ENCODE results near the gene ZCCHC24. TPM values are rescaled to one million over a fixed set of nuclear protein-coding genes. Genes with fewer than 3 reads are reported as not detected.
"Not testable (repeated sequence)": the region's sequence is repeated elsewhere in the genome, so short reads cannot be mapped to it uniquely, and the experiment has no call there.

The ZCCHC24 gene
- total RNA-seq, 3 donors from 2014 or later (not counting 1 experiment from before 2014, with no cell fraction given), result 2.8 to 4.0 (median 3.6) TPM

GRCh38 chr10:79448732-79449049 is 3.3 kb upstream of the ZCCHC24 start:
- Mint-ChIP-seq H3K4me3 (no peak overlapping the region), H3K27me3 (ENCODE audit: low read depth in 2 of 2) (no peaks in the 10 kb centered on the region), H3K4me1 (peaks cover 21 to 24% of the 10 kb centered on the region in 2 donors), H3K27ac (no peak overlapping the region), H3K36me3 (no peaks in the 10 kb centered on the region), H3K9me3 (no peaks in the 10 kb centered on the region)
- H3K9me3 ChIP-seq (ENCODE audit: control insufficient read depth, insufficient read depth, low read length), result no peaks in the 10 kb centered on the region
- 96% methylated on average over 2 of the region's 2 CpGs for WGBS (ENCODE audit: insufficient coverage)
- no peak for TF ChIP-seq CTCF (IDR thresholded peaks at IDR 0.05)
- H3K4me3 ChIP-seq (ENCODE audit: low read length), result no peak overlapping the region
- peaks cover 21% of the 10 kb centered on the region for H3K4me1 ChIP-seq (ENCODE audit: control insufficient read depth, insufficient read depth, low read length)
- no peaks in the 10 kb centered on the region for H3K27me3 ChIP-seq (ENCODE audit: control insufficient read depth, insufficient read depth, low read length)
- DNase-seq (no peak), ATAC-seq (no peak)
- intact Hi-C loops (cut with micrococcal nuclease), result loop anchor here (5.0 kb wide), 1 partner anchor 1146 kb away; no protein-coding TSS in a partner anchor
- H3K36me3 ChIP-seq (ENCODE audit: control insufficient read depth, insufficient read depth, low read length), result no peaks in the 10 kb centered on the region
- no peak overlapping the region for H3K27ac ChIP-seq (ENCODE audit: low read length)

GRCh38 chr10:79447911-79448731 is 2.7 kb upstream of the ZCCHC24 start:
- 96% methylated on average over 5 of the region's 5 CpGs for WGBS (ENCODE audit: insufficient coverage)
- Histone ChIP-seq H3K36me3 (ENCODE audit: control insufficient read depth, insufficient read depth, low read length) (no peaks in the 10 kb centered on the region), H3K9me3 (ENCODE audit: control insufficient read depth, insufficient read depth, low read length) (no peaks in the 10 kb centered on the region), H3K27me3 (ENCODE audit: control insufficient read depth, insufficient read depth, low read length) (no peaks in the 10 kb centered on the region), H3K4me1 (ENCODE audit: control insufficient read depth, insufficient read depth, low read length) (peaks cover 27% of the 10 kb centered on the region), H3K27ac (ENCODE audit: low read length) (no peak overlapping the region), H3K4me3 (ENCODE audit: low read length) (no peak overlapping the region)
- Mint-ChIP-seq H3K27ac (peak overlapping the region in 1 of 2 donors; percentile 25), H3K4me3 (peak overlapping the region; percentile 35), H3K9me3 (no peaks in the 10 kb centered on the region), H3K4me1 (peaks cover 27 to 30% of the 10 kb centered on the region in 2 donors), H3K36me3 (no peaks in the 10 kb centered on the region), H3K27me3 (ENCODE audit: low read depth in 2 of 2) (no peaks in the 10 kb centered on the region)
- no peak for TF ChIP-seq CTCF (IDR thresholded peaks at IDR 0.05)
- no peak for ATAC-seq
- no peak for DNase-seq
- intact Hi-C loops (cut with micrococcal nuclease), result loop anchor here (5.0 kb wide), 1 partner anchor 1146 kb away; no protein-coding TSS in a partner anchor

GRCh38 chr10:79447249-79447648 is 1.8 kb upstream of the ZCCHC24 start:
- H3K27ac Mint-ChIP-seq, result peak overlapping the region; percentile 36 to 47
- H3K4me1 Mint-ChIP-seq, result peaks cover 28 to 33% of the 10 kb centered on the region in 2 donors
- not testable (repeated sequence) for H3K27me3 Mint-ChIP-seq (ENCODE audit: low read depth in 2 of 2)

GRCh38 chr10:79446758-79447084 is 1.3 kb upstream of the ZCCHC24 start:
- intact Hi-C loops (cut with micrococcal nuclease), result loop anchor here (5.0 kb wide), 1 partner anchor 1144 kb away; no protein-coding TSS in a partner anchor
- H3K36me3 ChIP-seq (ENCODE audit: control insufficient read depth, insufficient read depth, low read length), result no peaks in the 10 kb centered on the region
- H3K4me3 ChIP-seq (ENCODE audit: low read length), result no peak overlapping the region
- Mint-ChIP-seq H3K9me3 (no peaks in the 10 kb centered on the region), H3K27me3 (ENCODE audit: low read depth in 2 of 2) (no peaks in the 10 kb centered on the region), H3K36me3 (no peaks in the 10 kb centered on the region), H3K4me1 (peaks cover 28 to 33% of the 10 kb centered on the region in 2 donors), H3K4me3 (peak overlapping the region; percentile 77), H3K27ac (peak overlapping the region; percentile 36 to 47)
- ATAC-seq, result no peak
- TF ChIP-seq CTCF (IDR thresholded peaks at IDR 0.05), result no peak
- H3K4me1 ChIP-seq (ENCODE audit: control insufficient read depth, insufficient read depth, low read length), result peaks cover 34% of the 10 kb centered on the region
- H3K27ac ChIP-seq (ENCODE audit: low read length), result no peak overlapping the region
- 71% methylated on average over 16 of the region's 16 CpGs for WGBS (ENCODE audit: insufficient coverage)
- DNase-seq, result no peak
- H3K27me3 ChIP-seq (ENCODE audit: control insufficient read depth, insufficient read depth, low read length), result no peaks in the 10 kb centered on the region
- no peaks in the 10 kb centered on the region for H3K9me3 ChIP-seq (ENCODE audit: control insufficient read depth, insufficient read depth, low read length)

More at GRCh38 chr10:79447249-79447648, 1.8 kb upstream of the ZCCHC24 start:
- intact Hi-C loops (cut with micrococcal nuclease), result loop anchor here (5.0 kb wide), 1 partner anchor 1145 kb away; no protein-coding TSS in a partner anchor
- H3K4me3 ChIP-seq (ENCODE audit: low read length); H3K27ac ChIP-seq (ENCODE audit: low read length); H3K9me3 ChIP-seq (ENCODE audit: control insufficient read depth, insufficient read depth, low read length); ATAC-seq; H3K36me3 ChIP-seq (ENCODE audit: control insufficient read depth, insufficient read depth, low read length); H3K9me3 Mint-ChIP-seq; H3K27me3 ChIP-seq (ENCODE audit: control insufficient read depth, insufficient read depth, low read length); H3K36me3 Mint-ChIP-seq; DNase-seq: not testable (repeated sequence)
- 95% methylated on average over 5 of the region's 6 CpGs for WGBS (ENCODE audit: insufficient coverage)
- H3K4me3 Mint-ChIP-seq, result peak overlapping the region; percentile 77
- peaks cover 34% of the 10 kb centered on the region for H3K4me1 ChIP-seq (ENCODE audit: control insufficient read depth, insufficient read depth, low read length)

All from natural killer cell (primary cell).